ENCODE results near the gene CYSRT1. TPM values are rescaled to one million over a fixed set of nuclear protein-coding genes. Genes with fewer than 3 reads are reported as not detected.

CYSRT1 gene
- polyA plus RNA-seq, 3 donors, result 0.17 TPM; not detected in 2

- Histone ChIP-seq H4K20me1 (ENCODE audit: insufficient read depth, low read length) (no peaks in the 10 kb centered on the region), H3K27ac (ENCODE audit: low read depth in 1 of 2, low read length in 2 of 2) (no peak overlapping the region), H3K27me3 (ENCODE audit: control insufficient read depth in 2 of 2, insufficient read depth in 2 of 2, low read length in 2 of 2) (peaks cover 0 to 9% of the 10 kb centered on the region in 2 donors), H3K4me2 (replicated peaks; ENCODE audit: extremely low read depth, low read length, poor library complexity, severe bottlenecking) (no peak overlapping the region), H3K9me3 (replicated peaks in 1 of 2; ENCODE audit: control insufficient read depth in 1 of 2, insufficient read depth in 1 of 2, low read length in 2 of 2) (no peaks in the 10 kb centered on the region), H3K36me3 (replicated peaks in 1 of 2; ENCODE audit: control insufficient read depth in 1 of 2, insufficient read depth in 2 of 2, low read length in 2 of 2) (no peaks in the 10 kb centered on the region), H3K9ac (ENCODE audit: insufficient read depth, low read length, poor library complexity, severe bottlenecking) (no peak overlapping the region), H3K79me2 (ENCODE audit: insufficient read depth, low read length) (no peaks in the 10 kb centered on the region), H3K4me3 (replicated peaks in 1 of 3; ENCODE audit: low read depth in 2 of 3, low read length in 3 of 3) (no peak overlapping the region), H3K4me1 (ENCODE audit: control insufficient read depth in 1 of 2, insufficient read depth in 2 of 2, low read length in 2 of 2) (peaks cover 5 to 6% of the 10 kb centered on the region in 2 donors), H2AFZ (ENCODE audit: insufficient read depth, low read depth, low read length, poor library complexity, severe bottlenecking) (no peak overlapping the region)
- Mint-ChIP-seq H3K4me1 (peaks cover 4% of the 10 kb centered on the region), H3K27me3 (ENCODE audit: low read depth in 3 of 3) (peaks cover 2 to 47% (median 10%) of the 10 kb centered on the region in 3 donors), H3K4me3 (no peak overlapping the region), H3K27ac (no peak overlapping the region), H3K9me3 (peaks cover 0 to 4% (median 0%) of the 10 kb centered on the region in 7 donors), H3K36me3 (no peaks in the 10 kb centered on the region)
- no peak for TF ChIP-seq CTCF (IDR thresholded peaks at IDR 0.05)
- 92% methylated on average over 16 of the region's 23 CpGs for WGBS (ENCODE audit: insufficient coverage)
- intact Hi-C loops (cut with micrococcal nuclease), result no loop called here
- no peak for DNase-seq
These were observed 6.5 kb downstream of the CYSRT1 start for GRCh38 chr9:137231372-137232039.

GRCh38 chr9:137232101-137232500 lies 7.1 kb downstream of the CYSRT1 start:
- H3K36me3 Mint-ChIP-seq, result no peaks in the 10 kb centered on the region
- H3K4me2 ChIP-seq (replicated peaks; ENCODE audit: extremely low read depth, low read length, poor library complexity, severe bottlenecking), result no peak overlapping the region
- H3K27ac Mint-ChIP-seq, result no peak overlapping the region
- no peaks in the 10 kb centered on the region for H3K79me2 ChIP-seq (ENCODE audit: insufficient read depth, low read length)
- intact Hi-C loops (cut with micrococcal nuclease), result no loop called here
- H3K27me3 Mint-ChIP-seq (ENCODE audit: low read depth in 3 of 3), result peaks cover 2 to 44% (median 10%) of the 10 kb centered on the region in 3 donors
- H3K27me3 ChIP-seq (ENCODE audit: control insufficient read depth in 2 of 2, insufficient read depth in 2 of 2, low read length in 2 of 2), result peaks cover 0 to 4% of the 10 kb centered on the region in 2 donors
- 83% methylated on average over 9 of the region's 10 CpGs for WGBS (ENCODE audit: insufficient coverage)
- no peak for TF ChIP-seq CTCF (IDR thresholded peaks at IDR 0.05)
- no peak overlapping the region for H2AFZ ChIP-seq (ENCODE audit: insufficient read depth, low read depth, low read length, poor library complexity, severe bottlenecking)
- no peak overlapping the region for H3K27ac ChIP-seq (ENCODE audit: low read depth in 1 of 2, low read length in 2 of 2)
- no peak for DNase-seq
- H3K4me1 Mint-ChIP-seq, result peaks cover 7% of the 10 kb centered on the region
- peaks cover 11 to 12% of the 10 kb centered on the region in 2 donors for H3K4me1 ChIP-seq (ENCODE audit: control insufficient read depth in 1 of 2, insufficient read depth in 2 of 2, low read length in 2 of 2)
- no peak overlapping the region for H3K4me3 ChIP-seq (replicated peaks in 1 of 3; ENCODE audit: low read depth in 2 of 3, low read length in 3 of 3)
- H3K4me3 Mint-ChIP-seq, result no peak overlapping the region
- H3K9me3 ChIP-seq (replicated peaks in 1 of 2; ENCODE audit: control insufficient read depth in 1 of 2, insufficient read depth in 1 of 2, low read length in 2 of 2), result no peaks in the 10 kb centered on the region
- no peak overlapping the region for H3K9ac ChIP-seq (ENCODE audit: insufficient read depth, low read length, poor library complexity, severe bottlenecking)
- peaks cover 0 to 4% (median 0%) of the 10 kb centered on the region in 7 donors for H3K9me3 Mint-ChIP-seq
- H4K20me1 ChIP-seq (ENCODE audit: insufficient read depth, low read length), result no peaks in the 10 kb centered on the region
- no peaks in the 10 kb centered on the region for H3K36me3 ChIP-seq (replicated peaks in 1 of 2; ENCODE audit: control insufficient read depth in 1 of 2, insufficient read depth in 2 of 2, low read length in 2 of 2)
